ENCODE measurements around the gene C3orf80. TPM values are rescaled to one million over a fixed set of nuclear protein-coding genes. Genes with fewer than 3 reads are reported as not detected.
"Not testable (repeated sequence)": the region's sequence is repeated elsewhere in the genome, so short reads cannot be mapped to it uniquely, and the experiment has no call there.

Gene C3orf80
- total RNA-seq, 1 experiment from 2014 or later = 0.15 TPM

GRCh38 chr3:160213191-160213590 lies 12.0 kb upstream of the C3orf80 start:
- no peak for DNase-seq (ENCODE audit: low spot score)

DNA sequence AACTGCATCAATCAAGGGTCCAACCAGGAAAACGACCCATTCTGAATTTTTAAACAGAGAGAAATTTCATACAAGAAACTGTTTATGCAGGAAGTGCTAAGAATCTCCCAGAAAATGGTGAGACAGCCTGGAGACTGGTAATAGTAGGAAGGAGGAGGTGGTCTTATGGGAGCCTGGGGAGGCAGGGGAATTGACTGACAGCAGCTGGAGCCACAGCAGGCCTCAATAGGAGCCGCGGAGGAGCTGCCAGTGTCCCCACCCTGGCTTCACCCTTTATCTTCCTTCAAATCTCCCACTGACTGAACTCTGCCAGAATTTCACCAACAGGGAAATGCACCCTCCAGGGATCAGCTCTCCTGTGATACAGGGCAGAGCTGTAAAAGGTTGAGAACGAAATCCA lies 7.5 kb upstream of the C3orf80 start:
- DNase-seq (ENCODE audit: low spot score) = no peak

- no peak for DNase-seq (ENCODE audit: low spot score)
These were observed 7.1 kb upstream of the C3orf80 start for GRCh38 chr3:160218136-160218535.

DNA sequence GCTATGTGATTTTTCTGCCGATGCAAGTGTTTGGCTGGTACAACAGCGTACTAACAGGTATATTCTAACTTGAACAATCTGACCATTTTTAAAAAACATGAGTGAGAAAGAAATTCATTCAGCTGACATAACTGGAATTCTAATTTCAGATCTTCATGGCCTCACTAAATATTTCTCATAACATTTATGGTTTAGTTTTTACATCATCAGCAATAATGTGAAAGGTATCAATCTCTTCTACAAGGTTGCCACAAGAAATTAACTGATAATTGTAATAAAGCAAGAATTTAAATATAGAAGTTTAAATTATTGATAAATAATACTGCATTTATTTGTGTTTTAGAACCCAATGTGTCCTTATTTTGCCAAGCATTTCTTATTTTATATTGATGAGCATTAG lies 5.2 kb upstream of the C3orf80 start:
- DNase-seq (ENCODE audit: low spot score) = no peak

DNA sequence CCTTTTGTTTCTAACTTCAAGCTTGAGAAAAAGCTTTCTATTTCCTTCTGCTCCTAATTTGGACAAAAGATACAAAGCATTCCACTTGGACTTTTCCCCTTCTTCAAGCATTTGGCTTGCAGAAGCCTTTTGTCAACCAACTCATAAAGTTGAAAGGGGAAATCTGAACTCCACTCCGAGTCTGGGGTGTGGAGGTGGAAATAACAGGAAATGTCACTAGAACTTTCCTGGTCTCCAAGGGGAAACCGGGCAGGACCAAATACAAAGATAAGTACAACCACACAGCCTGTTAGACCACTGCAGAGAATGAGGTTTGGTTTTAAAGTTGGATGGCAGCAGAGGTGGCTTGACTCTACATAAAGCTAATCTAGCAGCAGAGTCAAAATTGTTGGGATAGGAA lies 4.2 kb upstream of the C3orf80 start:
- DNase-seq (ENCODE audit: low spot score) = no peak

GRCh38 chr3:160224256-160224655 lies 966 bp upstream of the C3orf80 start:
- DNase-seq (ENCODE audit: low spot score) = no peak

- DNase-seq (ENCODE audit: low spot score) = no peak
These were observed 429 bp upstream of the C3orf80 start for GRCh38 chr3:160224811-160225175.

DNA sequence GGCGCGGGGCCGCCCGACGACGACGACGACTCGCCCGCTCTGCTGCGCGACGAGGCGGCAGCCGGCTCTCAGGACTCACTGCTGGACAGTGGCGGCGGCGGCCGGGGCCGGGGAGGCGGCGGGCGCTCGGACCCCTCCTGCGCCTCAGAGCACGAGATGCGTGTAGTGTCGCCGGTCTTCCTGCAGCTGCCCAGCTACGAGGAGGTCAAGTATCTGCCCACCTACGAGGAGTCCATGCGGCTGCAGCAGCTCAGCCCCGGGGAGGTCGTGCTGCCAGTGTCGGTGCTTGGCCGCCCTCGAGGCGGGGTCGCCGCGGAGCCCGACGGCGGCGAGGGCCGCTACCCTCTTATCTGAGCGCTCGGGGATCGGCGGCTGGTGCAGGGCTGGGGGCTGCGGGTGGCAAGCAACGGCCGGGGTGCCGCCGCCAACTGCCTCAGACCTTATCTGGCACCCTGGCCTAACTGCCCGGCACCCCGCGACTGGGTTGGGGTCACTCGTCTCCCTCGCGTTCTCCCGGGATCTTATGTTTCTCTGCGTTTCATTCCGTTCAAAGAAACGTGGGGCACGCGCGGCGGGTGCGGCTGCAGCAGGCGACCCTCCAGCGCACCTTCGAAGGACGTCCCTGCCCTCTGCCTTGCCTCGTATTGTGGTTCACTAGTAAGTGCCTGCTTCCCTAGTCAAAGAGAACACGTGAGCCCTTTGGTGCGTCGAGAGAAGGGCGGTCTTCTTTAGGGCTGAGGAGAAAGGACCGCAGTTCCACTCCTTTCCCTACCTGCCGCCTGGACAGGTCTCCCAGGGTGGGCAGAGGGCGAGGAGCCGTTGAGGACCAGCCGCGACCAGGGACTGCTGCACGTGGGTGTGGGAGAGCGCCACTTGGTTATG lies 1.0 kb downstream of the C3orf80 start:
- DNase-seq (ENCODE audit: low spot score) = no peak

DNA sequence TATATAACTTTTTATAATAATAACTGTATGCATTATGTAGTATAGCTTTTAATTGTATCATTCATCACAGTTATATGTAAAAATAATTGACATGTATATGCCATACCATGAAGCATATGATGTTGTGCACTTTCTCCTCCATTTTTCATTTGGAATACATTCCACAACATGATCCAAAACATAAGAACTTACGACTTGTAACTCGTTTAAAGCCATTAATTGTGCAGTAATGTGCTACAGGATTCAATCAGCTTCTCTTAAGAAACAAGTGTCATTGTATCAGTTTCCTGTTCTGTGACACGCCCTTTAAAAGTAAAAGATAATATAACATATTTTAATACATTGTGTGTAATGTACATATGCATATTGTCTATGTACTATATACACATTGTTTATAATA lies 2.2 kb downstream of the C3orf80 start:
- no peak for DNase-seq (ENCODE audit: low spot score)

- no peak for DNase-seq (ENCODE audit: low spot score)
These were observed 6.8 kb downstream of the C3orf80 start for GRCh38 chr3:160232014-160232413.

DNA sequence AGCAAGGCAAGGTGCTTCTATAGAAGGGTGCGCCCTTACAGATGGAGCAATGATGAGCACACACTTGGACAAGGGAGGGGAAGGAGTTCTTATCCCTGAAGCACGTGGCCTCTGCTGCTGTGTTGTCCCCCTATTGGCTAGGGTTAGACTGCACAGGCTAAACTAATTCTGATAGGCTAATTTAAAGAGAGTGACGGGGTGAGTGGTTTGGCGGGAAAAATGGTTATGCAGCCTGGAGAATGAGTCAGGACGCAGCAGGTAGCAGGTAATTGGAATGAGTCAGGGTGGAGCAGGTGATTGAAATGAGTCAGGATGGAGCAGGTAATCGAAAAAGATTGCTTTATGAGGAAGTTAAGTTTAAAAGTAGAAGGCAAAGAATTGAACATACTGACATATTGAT lies 15.5 kb downstream of the C3orf80 start:
- DNase-seq (ENCODE audit: low spot score) = not testable (repeated sequence)

DNA sequence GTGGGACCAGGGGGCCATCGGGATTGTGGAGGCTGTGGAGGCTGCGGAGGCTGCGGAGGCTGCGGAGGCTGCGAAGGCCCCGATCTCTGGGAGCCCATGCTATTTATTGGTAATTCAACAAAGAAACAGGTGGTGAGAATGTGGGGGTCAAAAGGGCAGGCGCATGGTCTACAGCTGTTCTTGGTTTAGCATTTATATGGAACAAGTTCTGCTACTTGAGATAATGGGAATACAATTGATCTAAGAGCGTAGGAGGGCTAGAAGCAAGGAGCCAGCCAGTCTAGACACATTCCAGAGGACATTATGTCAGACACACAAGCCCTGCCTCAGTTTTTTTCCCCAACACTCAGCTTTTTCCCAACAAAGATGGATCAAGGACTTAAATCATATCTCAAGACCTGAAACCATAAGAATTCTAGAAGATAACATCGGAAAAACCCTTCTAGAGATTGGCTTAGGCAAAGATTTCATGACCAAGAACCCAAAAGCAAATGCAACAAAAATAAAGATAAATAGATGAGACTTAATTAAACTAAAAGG lies 20.1 kb downstream of the C3orf80 start:
- DNase-seq (ENCODE audit: low spot score) = no peak

GRCh38 chr3:160247766-160248165 lies 22.5 kb downstream of the C3orf80 start:
- DNase-seq (ENCODE audit: low spot score) = no peak

- DNase-seq (ENCODE audit: low spot score) = no peak
These were observed 28.1 kb downstream of the C3orf80 start for GRCh38 chr3:160253298-160253697.

GRCh38 chr3:160257606-160258005 lies 32.4 kb downstream of the C3orf80 start:
- DNase-seq (ENCODE audit: low spot score) = no peak

GRCh38 chr3:160259589-160259988 lies 34.4 kb downstream of the C3orf80 start:
- DNase-seq (ENCODE audit: low spot score) = no peak

DNA sequence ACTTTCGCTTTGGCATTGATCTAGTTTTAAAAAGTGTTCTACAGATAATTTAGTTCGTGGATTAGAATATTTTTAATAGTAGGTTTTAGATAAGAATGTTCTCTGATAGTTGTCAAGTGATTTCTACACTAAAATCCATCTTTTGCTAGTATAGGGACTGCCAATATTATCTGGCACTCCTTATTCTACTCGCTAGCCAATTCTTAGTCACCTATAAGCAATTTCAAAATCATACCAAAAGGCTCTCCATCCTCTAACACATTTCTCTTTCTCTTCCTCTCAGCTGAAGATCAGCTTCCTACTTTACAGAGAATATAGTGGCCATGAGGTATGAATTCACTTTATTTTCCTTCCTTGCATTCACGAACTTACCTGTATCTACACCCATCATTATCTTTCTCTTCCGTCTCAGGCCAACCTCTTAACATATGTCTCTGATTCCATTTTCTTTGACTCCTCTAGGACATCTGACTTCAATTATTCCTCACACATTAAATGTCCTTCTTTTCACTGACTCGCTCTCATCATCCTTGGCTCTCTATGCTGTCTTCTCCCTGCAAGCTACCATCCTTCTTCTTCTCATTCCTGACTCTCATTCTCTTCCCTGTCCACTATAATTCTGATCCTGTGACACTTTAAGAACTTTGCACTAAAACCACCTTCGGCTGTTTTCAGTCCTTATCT lies 35.5 kb downstream of the C3orf80 start:
- DNase-seq (ENCODE audit: low spot score) = no peak

- no peak for DNase-seq (ENCODE audit: low spot score)
These were observed 39.9 kb downstream of the C3orf80 start for GRCh38 chr3:160265088-160265487.

Other genes starting within 250 kb of the C3orf80 start
- gene IL12A, start 236.6 kb upstream of the C3orf80 start, total RNA-seq (2014; rRNA removed; shearing (Covaris generic)) = 0.66 and 2.1 TPM in 2 replicates
- 41.0 and 42.6 TPM in 2 replicates for gene IFT80, start 173.8 kb downstream of the C3orf80 start, total RNA-seq (2014; rRNA removed; shearing (Covaris generic))
- gene SMC4, start 174.2 kb downstream of the C3orf80 start, total RNA-seq (2014; rRNA removed; shearing (Covaris generic)) = 69.3 and 115 TPM in 2 replicates
- gene TRIM59, start 224.4 kb downstream of the C3orf80 start, total RNA-seq (2014; rRNA removed; shearing (Covaris generic)) = 0.04 TPM in 1 of 2 replicates, not detected in the other

All from H4 (cell line).